GM18870 (cell line): ENCODE data around the gene SEPTIN8.

Source experiments
- ATAC-seq: cut with Tn5 transposase; IDR thresholded peaks from one replicate; pipeline ENCODE4 v1.9.1; 2021; ENCODE audit warnings: moderate library complexity; ENCODE audit not compliant: unreplicated experiment

SEPTIN8 gene

GRCh38 chr5:132751971-132752580 is 25.0 kb downstream of the SEPTIN8 start:
- ATAC-seq, result no peak

- peak; percentile 45 for ATAC-seq
Measured at GRCh38 chr5:132751444-132751843, 25.6 kb downstream of the SEPTIN8 start.

- no peak for ATAC-seq
Measured at GRCh38 chr5:132750471-132751230, 26.4 kb downstream of the SEPTIN8 start.

GRCh38 chr5:132749506-132749905 is 27.5 kb downstream of the SEPTIN8 start:
- ATAC-seq, result no peak

GRCh38 chr5:132748522-132749000 is 28.5 kb downstream of the SEPTIN8 start:
- no peak for ATAC-seq

GRCh38 chr5:132747616-132748440 is 29.2 kb downstream of the SEPTIN8 start:
- ATAC-seq, result no peak

GRCh38 chr5:132746954-132747615 is 30.0 kb downstream of the SEPTIN8 start, which contains the start of gene CCNI2:
Gene CCNI2 (plus strand): TSS chr5:132747426. CDS start chr5:132747496, 70 bp downstream.
- ATAC-seq, result no peak

GRCh38 chr5:132746592-132746953 is 30.5 kb downstream of the SEPTIN8 start:
- no peak for ATAC-seq

GRCh38 chr5:132744659-132745058 is 32.4 kb downstream of the SEPTIN8 start:
- no peak for ATAC-seq

- no peak for ATAC-seq
Measured at GRCh38 chr5:132742626-132743025, 34.4 kb downstream of the SEPTIN8 start.

- no peak for ATAC-seq
Measured at GRCh38 chr5:132742158-132742557, 34.9 kb downstream of the SEPTIN8 start.

GRCh38 chr5:132739232-132739631 is 37.8 kb downstream of the SEPTIN8 start:
- no peak for ATAC-seq

- ATAC-seq, result no peak
Measured at GRCh38 chr5:132737982-132738681, 38.9 kb downstream of the SEPTIN8 start.

- ATAC-seq, result peak; percentile 80
Measured at GRCh38 chr5:132736853-132737833, 39.9 kb downstream of the SEPTIN8 start, which contains the start of gene KIF3A. Gene KIF3A (minus strand): TSS chr5:132737546. CDS start chr5:132737419, 127 bp downstream.

- no peak for ATAC-seq
Measured at GRCh38 chr5:132734687-132735086, 42.4 kb downstream of the SEPTIN8 start.

GRCh38 chr5:132733499-132734148 is 43.4 kb downstream of the SEPTIN8 start:
- ATAC-seq, result no peak

- no peak for ATAC-seq
Measured at GRCh38 chr5:132729896-132730295, 47.1 kb downstream of the SEPTIN8 start.

GRCh38 chr5:132725745-132726144 is 51.3 kb downstream of the SEPTIN8 start:
- ATAC-seq, result no peak
